Progenitor cell of endocrine pancreas (in vitro differentiated cells): Measurements from ENCODE around the gene CISH. TPM values are rescaled to one million over a fixed set of nuclear protein-coding genes. Genes with fewer than 3 reads are reported as not detected.

Experiments
- DNase-seq: peaks from one replicate; pipeline ENCODE4 v3.0.0; 2021; ENCODE audit warnings: low spot score; ENCODE audit not compliant: unreplicated experiment
- H3K27ac Mint-ChIP-seq: 2 replicates; pipeline ENCODE4 v1.8.0; 2021; ENCODE audit warnings: mild to moderate bottlenecking, moderate library complexity, mixed read lengths
- H3K27me3 Mint-ChIP-seq: 2 replicates; pipeline ENCODE4 v1.8.0; 2021; ENCODE audit warnings: mixed read lengths
- H3K36me3 Mint-ChIP-seq: 2 replicates; pipeline ENCODE4 v1.8.0; 2022; ENCODE audit warnings: mixed read lengths; ENCODE audit not compliant: insufficient read depth
- H3K4me1 Mint-ChIP-seq: 2 replicates; pipeline ENCODE4 v1.8.0; 2021; ENCODE audit warnings: low read depth, mixed read lengths
- H3K4me3 Mint-ChIP-seq: 2 replicates; pipeline ENCODE4 v1.8.0; 2021; ENCODE audit warnings: low read depth, mild to moderate bottlenecking, moderate library complexity, mixed read lengths
- H3K9me3 Mint-ChIP-seq: 2 replicates; pipeline ENCODE4 v1.8.0; 2021; ENCODE audit warnings: low read depth, mixed read lengths
- CTCF ChIP-seq: fragments of 200-600 bp; sonication (generic); IDR thresholded peaks from one replicate; pipeline ENCODE4 v1.5.0; 2021; ENCODE audit warnings: antibody characterized with exemption, mild to moderate bottlenecking; ENCODE audit not compliant: unreplicated experiment
- total RNA-seq: library from RNA; stranded (reverse); gene quantifications from 2 replicates; pipeline ENCODE4 v1.2.1, GENCODE V29; 2021

Gene CISH
- total RNA-seq, 1 donor from 2014 or later, result 5.2 TPM

DNA sequence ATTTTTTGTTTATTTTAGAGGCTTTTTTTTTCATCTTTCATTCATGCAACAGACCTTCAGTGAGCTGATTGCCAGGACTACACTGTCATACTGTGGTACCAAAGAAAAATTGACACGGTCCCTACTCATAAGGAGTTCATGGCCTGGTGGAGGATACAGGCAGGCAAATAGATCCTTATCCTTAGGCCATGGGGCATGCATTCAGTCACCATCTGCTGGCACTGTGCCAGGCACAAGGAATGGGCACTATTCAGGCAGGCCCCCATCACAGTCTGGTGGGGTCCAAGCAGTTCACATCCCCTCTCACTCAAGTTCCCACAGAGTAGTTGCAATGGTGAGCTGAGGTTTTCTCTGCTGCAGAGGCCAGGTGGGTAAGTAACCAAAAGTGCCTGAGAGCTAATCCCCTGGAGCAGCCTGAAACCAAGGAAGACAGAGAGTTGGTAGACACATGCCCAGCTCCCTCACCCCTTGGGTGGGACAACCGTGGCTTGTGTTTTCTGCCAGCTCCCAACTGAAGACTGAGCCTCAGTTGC is 17.3 kb downstream of the CISH start:
- Mint-ChIP-seq H3K4me1 (no peaks in the 10 kb centered on the region), H3K27me3 (peaks cover 4% of the 10 kb centered on the region), H3K27ac (no peak overlapping the region), H3K36me3 (no peaks in the 10 kb centered on the region), H3K9me3 (no peaks in the 10 kb centered on the region), H3K4me3 (no peak overlapping the region)
- TF ChIP-seq CTCF, result no peak
- DNase-seq, result no peak

DNA sequence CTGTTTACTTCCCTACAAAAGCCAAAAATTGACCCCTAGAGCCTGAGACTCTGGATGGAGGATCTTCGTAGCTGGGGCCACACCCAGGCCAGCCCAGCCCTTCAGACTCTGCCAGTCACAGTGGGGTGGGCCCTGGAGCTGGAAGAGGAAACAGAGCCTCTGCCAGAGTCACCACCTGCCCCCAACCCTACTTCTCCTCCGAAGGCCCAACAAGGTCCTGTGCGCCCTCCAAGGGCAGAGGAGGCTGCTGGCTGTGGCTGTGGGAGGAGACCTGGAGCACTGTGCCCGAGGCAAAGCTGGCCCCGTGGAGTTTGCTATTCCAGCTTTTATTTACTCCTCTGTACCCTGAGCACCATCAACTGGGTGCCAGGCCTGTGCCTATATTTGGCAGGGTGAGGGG is 19.0 kb downstream of the CISH start:
- H3K4me1 Mint-ChIP-seq, result no peaks in the 10 kb centered on the region
- TF ChIP-seq CTCF, result no peak
- no peak for DNase-seq
- no peak overlapping the region for H3K27ac Mint-ChIP-seq
- no peaks in the 10 kb centered on the region for H3K9me3 Mint-ChIP-seq
- H3K27me3 Mint-ChIP-seq, result peaks cover 4% of the 10 kb centered on the region
- H3K4me3 Mint-ChIP-seq, result no peak overlapping the region
- H3K36me3 Mint-ChIP-seq, result no peaks in the 10 kb centered on the region

- Mint-ChIP-seq H3K36me3 (no peaks in the 10 kb centered on the region), H3K4me1 (no peaks in the 10 kb centered on the region), H3K27me3 (peaks cover 7% of the 10 kb centered on the region), H3K9me3 (no peaks in the 10 kb centered on the region), H3K27ac (no peak overlapping the region), H3K4me3 (no peak overlapping the region)
- TF ChIP-seq CTCF, result no peak
- DNase-seq, result no peak
Measured at GRCh38 chr3:50591196-50591741, 20.3 kb downstream of the CISH start.

GRCh38 chr3:50588759-50589433 is 22.7 kb downstream of the CISH start:
- H3K27ac Mint-ChIP-seq, result no peak overlapping the region
- no peaks in the 10 kb centered on the region for H3K4me1 Mint-ChIP-seq
- no peaks in the 10 kb centered on the region for H3K36me3 Mint-ChIP-seq
- no peak for TF ChIP-seq CTCF
- no peak for DNase-seq
- no peaks in the 10 kb centered on the region for H3K9me3 Mint-ChIP-seq
- H3K4me3 Mint-ChIP-seq, result no peak overlapping the region
- peaks cover 3% of the 10 kb centered on the region for H3K27me3 Mint-ChIP-seq

DNA sequence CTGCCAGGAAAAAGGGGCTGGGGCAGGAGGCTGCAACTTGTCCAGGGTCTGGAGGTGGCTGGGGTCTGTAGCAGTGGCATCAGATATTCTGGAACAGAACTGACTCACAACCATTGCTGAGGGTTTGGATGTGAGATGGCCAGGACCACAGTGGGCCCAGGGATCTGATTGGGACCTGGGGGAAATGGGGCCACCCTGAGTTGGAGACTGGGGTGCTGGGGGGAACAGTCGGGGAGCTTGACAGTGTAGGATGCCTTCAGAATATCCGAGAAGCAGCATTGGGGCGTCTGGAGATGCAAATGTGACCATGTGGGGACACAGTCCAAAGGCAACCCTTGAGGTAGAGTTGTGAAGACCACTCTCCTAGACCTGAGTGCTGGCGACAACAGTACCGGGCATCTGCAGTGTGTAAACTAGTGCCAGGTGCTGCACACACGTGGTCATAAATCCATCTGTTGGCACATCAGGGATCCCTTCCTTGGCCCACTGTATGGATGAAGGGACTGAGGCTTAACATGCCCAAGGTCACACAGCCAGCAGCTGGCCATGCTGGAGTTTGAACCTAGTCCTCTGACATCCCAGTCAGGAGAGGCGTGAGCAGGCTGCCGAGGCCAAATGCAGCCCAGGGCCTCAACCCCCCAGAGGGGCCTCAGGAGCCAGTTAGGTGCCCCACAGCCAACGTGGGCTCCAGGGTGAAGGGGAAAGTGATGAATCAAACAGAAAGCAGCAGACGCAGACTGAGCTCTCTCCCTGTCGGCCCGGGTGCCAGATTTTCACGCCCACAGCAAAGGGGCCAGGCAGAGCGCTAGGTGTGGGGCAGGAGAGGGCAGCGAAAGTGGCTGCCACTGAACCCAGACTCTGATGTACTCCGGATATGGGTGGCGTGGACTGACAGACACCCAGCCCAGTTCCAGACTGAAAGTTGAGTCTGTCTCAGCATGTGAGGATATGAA is 23.5 kb downstream of the CISH start:
- H3K27me3 Mint-ChIP-seq, result peaks cover 3% of the 10 kb centered on the region
- no peak for DNase-seq
- H3K27ac Mint-ChIP-seq, result peak overlapping the region; percentile 50
- no peak overlapping the region for H3K4me3 Mint-ChIP-seq
- no peaks in the 10 kb centered on the region for H3K9me3 Mint-ChIP-seq
- no peak for TF ChIP-seq CTCF
- H3K36me3 Mint-ChIP-seq, result no peaks in the 10 kb centered on the region
- no peaks in the 10 kb centered on the region for H3K4me1 Mint-ChIP-seq
